Measurements from ENCODE around the gene FAM72D.
"Not testable (repeated sequence)": the region's sequence is repeated elsewhere in the genome, so short reads cannot be mapped to it uniquely, and the experiment has no call there.

DNA sequence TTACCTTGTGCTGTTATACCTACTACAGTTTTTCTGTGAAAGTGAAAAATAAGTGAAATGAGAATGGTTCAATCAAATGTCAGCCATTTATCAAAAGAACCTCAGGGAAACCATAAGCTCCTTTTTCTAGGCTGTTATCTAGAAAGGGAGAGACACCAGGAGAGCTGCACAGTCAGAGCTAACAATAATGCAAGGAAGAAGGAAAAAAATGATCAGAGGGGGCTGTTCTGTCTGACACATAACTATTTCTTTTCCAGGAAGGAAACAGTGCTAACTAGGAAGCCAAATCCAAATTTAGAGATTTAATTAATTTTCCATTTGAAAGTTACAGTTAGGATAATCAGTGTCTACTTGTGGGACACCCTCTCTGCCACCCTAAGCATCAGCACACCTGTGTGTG is 31.4 kb downstream of the FAM72D start:
- not testable (repeated sequence) for TF ChIP-seq POLR2A (IDR thresholded peaks at IDR 0.05; ENCODE audit: low read depth, low read length); POLR2AphosphoS5 (IDR thresholded peaks at IDR 0.05; ENCODE audit: low read depth, low read length); TAF1 (IDR thresholded peaks at IDR 0.05; ENCODE audit: borderline replicate concordance, low read depth, low read length)

All from GM12892 (cell line).